K562 (cell line): ENCODE results near the gene ZNF865. TPM values are rescaled to one million over a fixed set of nuclear protein-coding genes. Genes with fewer than 3 reads are reported as not detected.
A peak's percentile ranks its signal among the peaks of the same experiment; 100 is the strongest.

Experiments used
- BCLAF1 ChIP-seq, 2 experiments: fragments of 450-650 bp in 1 of 2; IDR thresholded peaks; 2 replicates each; pipeline ENCODE4 v1.6.1; 2011 to 2017; ENCODE audit warnings: low read depth in 2 of 2, antibody characterized with exemption in 1 of 2, borderline replicate concordance in 1 of 2, low read length in 1 of 2, mild to moderate bottlenecking in 1 of 2, mixed read lengths in 1 of 2; ENCODE audit not compliant: control insufficient read depth in 1 of 2
- CAMTA2 ChIP-seq: fragments of 250-450 bp; sonication (Bioruptor Pico); conservative IDR thresholded peaks from 2 replicates; pipeline ENCODE4 v1.5.1; 2022
- CC2D1A ChIP-seq: fragments of 450-650 bp; IDR thresholded peaks from 2 replicates; pipeline ENCODE4 v1.6.1; 2017; ENCODE audit warnings: mild to moderate bottlenecking
- CREB3L1 ChIP-seq: fragments of 450-650 bp; IDR thresholded peaks from 2 replicates; pipeline ENCODE4 v1.6.1; 2014; ENCODE audit warnings: low read depth, mild to moderate bottlenecking, moderate library complexity, borderline replicate concordance
- FOXK2 ChIP-seq, 2 experiments: fragments of 450-650 bp; IDR thresholded peaks in 1 of 2; conservative IDR thresholded peaks in 1 of 2; 2 replicates each; pipeline ENCODE4 v1.6.1; 2016; ENCODE audit warnings: low read depth in 2 of 2, mild to moderate bottlenecking in 1 of 2
- TAL1 ChIP-seq: fragments of 450-650 bp; IDR thresholded peaks from 2 replicates; pipeline ENCODE4 v1.6.1; 2016; ENCODE audit warnings: mild to moderate bottlenecking
- WHSC1 ChIP-seq: IDR thresholded peaks from one replicate; pipeline ENCODE4 v1.6.1; 2012; ENCODE audit warnings: low read length, control low read depth, inconsistent platforms
- ZMIZ1 ChIP-seq, 2 experiments: fragments of 150-350 bp in 1 of 2; IDR thresholded peaks; 2 replicates each; pipeline ENCODE4 v1.6.1; 2012 to 2016; ENCODE audit warnings: low read depth in 2 of 2, low read length in 2 of 2, mild to moderate bottlenecking in 1 of 2, moderate library complexity in 1 of 2
- ZNF384 ChIP-seq: IDR thresholded peaks from 2 replicates; pipeline ENCODE4 v1.6.1; 2012; ENCODE audit warnings: low read depth, low read length, improper control_type of control experiment
- polyA plus RNA-seq, 8 experiments: library from polyadenylated mRNA; depleted of rRNA in 4 of 8; stranded (reverse) in 5 of 8; unstranded in 3 of 8; fragments of >200 nt; fragmentation: Nextera tagmentation in 2 of 8; fragmentation: Illumina TruSeq in 1 of 8; extraction: Ambion mirVana in 2 of 8; extraction: Trizol in 1 of 8; gene quantifications; 2 replicates each; pipeline versions ENCODE4 v1.2.1 to v1.2.3, GENCODE V29; 2011 to 2014; ENCODE audit warnings: inconsistent platforms in 1 of 8, missing spikeins in 1 of 8
- total RNA-seq, 7 experiments: library from RNA; depleted of rRNA in 6 of 7; stranded (reverse); fragments of >200 nt in 6 of 7; fragmentation: Illumina TruSeq in 2 of 7; extraction: Trizol in 2 of 7; gene quantifications; 2 replicates each; pipeline versions ENCODE4 v1.2.1 to v1.2.3, GENCODE V29; 2011 to 2021; ENCODE audit warnings: low replicate concordance in 1 of 7
- TF ChIP-seq, protein P1 (sequence below): fragments of 450-650 bp; IDR thresholded peaks from 2 replicates; pipeline ENCODE4 v1.6.1; 2018; ENCODE audit not compliant: partially characterized antibody
- TF ChIP-seq, protein P2 (sequence below), 2 experiments: fragments of 450-650 bp in 1 of 2; sonication (generic) in 1 of 2; formaldehyde crosslinking in 1 of 2; IDR thresholded peaks in 1 of 2; conservative IDR thresholded peaks in 1 of 2; 2 replicates each; pipeline versions ENCODE4 v1.6.1 to v1.8.1; 2016 to 2023; ENCODE audit warnings: mild to moderate bottlenecking in 2 of 2, moderate library complexity in 2 of 2, inconsistent platforms in 1 of 2, missing genetic modification reagents in 1 of 2

ZNF865 gene
- total and polyA plus RNA-seq, 9 of the 15 experiments (the other 6 are each of a cell fraction or from before 2014, with no cell fraction given), result 0.40 to 18.8 (median 1.6) TPM; not detected in 2

GRCh38 chr19:55638864-55639359 lies 33.5 kb downstream of the ZNF865 start (continued):
- TF ChIP-seq, protein P1, sequence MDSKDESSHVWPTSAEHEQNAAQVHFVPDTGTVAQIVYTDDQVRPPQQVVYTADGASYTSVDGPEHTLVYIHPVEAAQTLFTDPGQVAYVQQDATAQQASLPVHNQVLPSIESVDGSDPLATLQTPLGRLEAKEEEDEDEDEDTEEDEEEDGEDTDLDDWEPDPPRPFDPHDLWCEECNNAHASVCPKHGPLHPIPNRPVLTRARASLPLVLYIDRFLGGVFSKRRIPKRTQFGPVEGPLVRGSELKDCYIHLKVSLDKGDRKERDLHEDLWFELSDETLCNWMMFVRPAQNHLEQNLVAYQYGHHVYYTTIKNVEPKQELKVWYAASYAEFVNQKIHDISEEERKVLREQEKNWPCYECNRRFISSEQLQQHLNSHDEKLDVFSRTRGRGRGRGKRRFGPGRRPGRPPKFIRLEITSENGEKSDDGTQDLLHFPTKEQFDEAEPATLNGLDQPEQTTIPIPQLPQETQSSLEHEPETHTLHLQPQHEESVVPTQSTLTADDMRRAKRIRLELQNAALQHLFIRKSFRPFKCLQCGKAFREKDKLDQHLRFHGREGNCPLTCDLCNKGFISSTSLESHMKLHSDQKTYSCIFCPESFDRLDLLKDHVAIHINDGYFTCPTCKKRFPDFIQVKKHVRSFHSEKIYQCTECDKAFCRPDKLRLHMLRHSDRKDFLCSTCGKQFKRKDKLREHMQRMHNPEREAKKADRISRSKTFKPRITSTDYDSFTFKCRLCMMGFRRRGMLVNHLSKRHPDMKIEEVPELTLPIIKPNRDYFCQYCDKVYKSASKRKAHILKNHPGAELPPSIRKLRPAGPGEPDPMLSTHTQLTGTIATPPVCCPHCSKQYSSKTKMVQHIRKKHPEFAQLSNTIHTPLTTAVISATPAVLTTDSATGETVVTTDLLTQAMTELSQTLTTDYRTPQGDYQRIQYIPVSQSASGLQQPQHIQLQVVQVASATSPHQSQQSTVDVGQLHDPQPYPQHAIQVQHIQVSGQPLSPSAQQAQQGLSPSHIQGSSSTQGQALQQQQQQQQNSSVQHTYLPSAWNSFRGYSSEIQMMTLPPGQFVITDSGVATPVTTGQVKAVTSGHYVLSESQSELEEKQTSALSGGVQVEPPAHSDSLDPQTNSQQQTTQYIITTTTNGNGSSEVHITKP, result peak; percentile 92
- TF ChIP-seq TAL1 (no peak), ZMIZ1 (IDR thresholded peaks at IDR 0.05; ENCODE audit: low read depth in 2 of 2, low read length in 2 of 2) (0 out of 4 replicates have a peak, but pooled peaks of 1 of the 2 experiments have one; percentile 32), CREB3L1 (no peak), WHSC1 (no peak), CC2D1A (peak; percentile 93), CAMTA2 (no peak), BCLAF1 (IDR thresholded peaks at IDR 0.05; ENCODE audit: borderline replicate concordance in 1 of 2, control insufficient read depth in 1 of 2, low read depth in 2 of 2, low read length in 1 of 2) (no peak), FOXK2 (conservative IDR thresholded peaks at IDR 0.05 in 1 of 2, IDR thresholded peaks at IDR 0.05 in 1 of 2; ENCODE audit: low read depth in 2 of 2) (no peak), ZNF384 (peak; percentile 68)
- TF ChIP-seq, protein P2, sequence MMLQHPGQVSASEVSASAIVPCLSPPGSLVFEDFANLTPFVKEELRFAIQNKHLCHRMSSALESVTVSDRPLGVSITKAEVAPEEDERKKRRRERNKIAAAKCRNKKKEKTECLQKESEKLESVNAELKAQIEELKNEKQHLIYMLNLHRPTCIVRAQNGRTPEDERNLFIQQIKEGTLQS (IDR thresholded peaks at IDR 0.05), result no peak
- TF ChIP-seq, protein P2 (CRISPR knock-in tag; conservative IDR thresholded peaks at IDR 0.05), result no peak
